CD4-positive, alpha-beta T cell treated with Interferon alpha-2 for 1 hour (primary cell): ENCODE measurements around the gene NR5A1.

Experiments used
- DNase-seq, 2 donors: peaks; one replicate each; pipeline ENCODE4 v3.0.0-alpha.2; 2020 to 2022

NR5A1 gene

GRCh38 chr9:124439086-124439485 is 68.1 kb downstream of the NR5A1 start:
- DNase-seq, result no peak

- DNase-seq, result no peak
Measured at GRCh38 chr9:124438091-124438490, 69.1 kb downstream of the NR5A1 start.

- DNase-seq, result no peak
Measured at GRCh38 chr9:124437086-124437485, 70.1 kb downstream of the NR5A1 start.

DNA sequence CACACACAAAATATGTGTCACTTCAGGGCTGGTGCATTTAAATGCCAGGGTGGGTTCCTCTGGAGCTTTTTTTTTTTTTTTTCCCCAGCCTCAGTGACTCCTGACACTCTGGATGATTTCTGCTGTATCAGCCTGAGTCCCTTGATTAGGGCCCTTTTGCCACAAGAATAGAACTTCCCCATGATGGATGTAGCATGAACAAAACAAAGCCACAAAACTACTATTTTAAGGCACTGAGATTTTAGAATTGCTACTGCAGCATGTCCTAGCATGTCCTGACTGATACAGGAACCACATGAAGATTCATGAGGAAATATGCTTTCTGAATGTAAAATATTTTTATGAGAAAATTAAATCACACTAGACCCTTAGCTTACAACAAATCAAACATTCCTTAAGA is 70.9 kb downstream of the NR5A1 start:
- DNase-seq, result no peak
